GM21423 (cell line): Measurements from ENCODE around the gene NPAS3.

Experiments
- ATAC-seq: cut with Tn5 transposase; IDR thresholded peaks from one replicate; pipeline ENCODE4 v1.9.1; 2021; ENCODE audit warnings: mild to moderate bottlenecking, moderate library complexity; ENCODE audit not compliant: unreplicated experiment

The NPAS3 gene

DNA sequence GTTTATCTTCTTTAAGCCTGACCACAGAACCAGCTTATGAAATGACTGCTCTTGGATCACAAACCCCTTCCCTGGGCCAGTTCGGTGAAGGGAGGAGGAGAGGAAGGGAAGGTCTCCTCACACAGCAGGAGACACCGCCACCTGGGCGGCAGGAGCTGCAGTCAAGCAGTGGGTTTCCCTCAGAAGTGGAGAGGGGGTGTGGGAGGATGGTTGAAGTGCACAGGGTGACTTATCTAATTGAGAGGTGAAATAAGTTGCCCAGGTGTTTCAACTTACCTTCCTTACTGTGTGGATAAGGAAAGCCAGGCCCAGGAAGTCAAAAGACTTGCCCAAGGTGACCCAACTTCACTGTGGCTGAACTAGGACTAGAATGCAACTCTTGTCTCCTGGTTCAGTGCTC, 905.4 kb downstream of the NPAS3 start:
- ATAC-seq: no peak

DNA sequence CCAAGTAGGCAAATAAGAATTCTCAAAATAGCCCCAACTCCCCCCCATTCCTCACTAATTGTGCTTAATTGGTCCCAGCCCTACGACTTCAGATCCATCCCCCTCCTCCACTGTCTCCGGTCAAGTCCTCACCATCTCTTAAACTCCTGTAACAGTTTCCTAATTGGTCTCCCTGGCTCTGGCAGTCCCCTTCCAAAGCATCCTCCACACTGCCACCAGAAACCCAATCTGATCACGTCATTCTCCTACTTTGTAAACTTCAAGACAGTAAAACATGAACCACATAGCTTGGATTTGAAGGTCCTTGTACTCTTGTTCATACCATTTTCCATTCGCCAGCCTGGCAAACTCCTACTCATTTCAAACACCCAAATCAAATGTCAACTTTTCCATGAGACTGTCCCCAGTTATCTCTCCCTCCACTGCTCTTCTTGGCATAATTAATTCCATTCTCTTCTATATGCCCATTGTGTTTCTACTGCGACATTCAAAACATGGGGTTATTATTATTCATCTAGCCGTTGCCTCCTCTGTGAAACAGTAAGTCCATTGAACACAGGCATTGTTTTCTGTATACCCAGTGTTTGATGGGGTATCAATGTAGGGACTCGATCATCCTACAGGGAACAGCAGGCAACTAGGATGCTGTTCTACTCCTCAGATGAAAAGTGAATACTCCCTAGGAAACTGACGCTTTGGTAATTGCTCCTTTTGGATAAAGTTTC, 907.6 kb downstream of the NPAS3 start:
- no peak for ATAC-seq

GRCh38 chr14:33847066-33847465, 908.4 kb downstream of the NPAS3 start:
- ATAC-seq: no peak

- ATAC-seq: no peak
These were observed 909.3 kb downstream of the NPAS3 start for GRCh38 chr14:33848009-33848408.

DNA sequence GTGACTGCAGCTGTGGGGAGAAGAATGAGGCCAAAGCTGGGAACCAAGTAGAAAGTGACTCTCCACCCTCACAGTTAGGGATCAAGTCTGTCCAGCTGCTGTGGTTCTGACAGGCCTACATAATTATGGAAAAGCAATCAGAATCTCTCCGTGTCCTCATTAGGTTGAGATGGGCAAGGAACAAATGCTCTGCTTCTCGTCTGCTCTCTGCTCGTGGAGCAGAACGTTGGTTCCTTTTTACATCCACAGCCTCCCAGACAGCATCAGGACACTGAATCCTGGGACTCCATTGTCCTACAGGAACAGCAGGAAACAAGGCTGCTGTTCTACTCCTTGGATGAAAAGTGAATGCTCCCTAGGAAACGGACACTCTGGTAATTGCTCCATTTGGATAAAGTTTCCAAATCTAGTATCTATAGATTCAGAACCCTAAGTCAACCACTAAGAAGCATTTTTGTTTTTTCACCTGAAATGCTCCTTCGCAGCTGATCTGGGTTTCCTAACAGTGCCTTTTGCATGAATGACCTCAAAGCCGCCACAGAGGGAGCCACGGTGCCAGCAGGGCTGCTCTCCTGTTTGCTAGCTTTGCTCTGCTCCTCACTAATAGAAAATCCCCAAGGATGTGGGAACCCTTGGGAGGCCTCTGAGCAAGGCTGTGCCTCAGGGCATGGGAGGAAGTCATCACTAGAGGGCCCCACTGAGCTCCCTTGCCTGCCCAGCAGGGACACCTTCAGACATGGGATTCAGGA, 910.2 kb downstream of the NPAS3 start:
- no peak for ATAC-seq

- no peak for ATAC-seq
These were observed 910.7 kb downstream of the NPAS3 start for GRCh38 chr14:33849455-33849801.

DNA sequence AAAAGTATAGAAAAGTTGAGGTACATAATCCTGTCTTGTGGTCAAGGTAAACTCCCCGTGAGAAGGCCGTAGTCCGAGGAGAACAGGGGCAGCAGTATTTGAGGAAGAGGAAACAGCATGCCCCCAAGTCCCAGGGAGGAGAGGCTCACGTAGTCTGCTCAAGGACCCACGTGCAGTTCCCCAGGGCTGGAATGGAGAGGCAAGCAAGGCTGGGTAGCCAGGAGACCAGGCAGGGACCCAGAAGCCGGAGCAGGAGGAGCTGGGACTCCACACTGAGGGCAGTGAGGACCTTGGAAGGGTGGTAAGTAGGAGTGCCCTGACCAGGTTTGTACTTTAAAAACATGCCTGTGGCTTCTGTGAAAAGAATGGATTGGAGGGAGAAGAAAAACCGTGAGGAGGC, 912.1 kb downstream of the NPAS3 start:
- ATAC-seq: no peak

DNA sequence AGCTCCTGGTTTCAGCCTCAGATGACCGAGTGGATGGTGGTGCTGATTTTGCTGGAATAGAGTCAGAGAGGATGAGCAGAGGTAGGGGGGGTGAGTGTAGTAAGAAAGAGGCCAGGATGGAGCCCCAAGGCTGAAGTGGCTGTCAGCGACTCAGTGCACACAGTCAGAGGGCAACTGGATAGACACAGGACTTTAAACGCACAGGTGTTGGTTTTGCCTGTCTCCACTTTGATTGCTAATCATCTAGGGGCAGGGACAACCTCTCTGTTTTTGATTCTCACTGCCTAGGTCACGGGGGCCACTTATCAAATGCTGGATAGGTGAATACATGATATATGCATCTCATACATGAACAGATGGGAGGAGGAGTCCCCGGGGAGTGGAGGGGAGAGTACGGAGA, 912.7 kb downstream of the NPAS3 start:
- no peak for ATAC-seq

- no peak for ATAC-seq
These were observed 913.3 kb downstream of the NPAS3 start for GRCh38 chr14:33851931-33852330.
